Astrocyte of the spinal cord (primary cell): ENCODE data around the gene PRSS57.

Experiments
- DNase-seq: peaks from one replicate; pipeline ENCODE4 v3.0.0; 2011; ENCODE audit warnings: low read depth, low spot score
- H3K4me3 ChIP-seq: 2 replicates; pipeline ENCODE4 v1.5.1; 2011; ENCODE audit warnings: low read depth, mild to moderate bottlenecking, low read length, moderate library complexity
- in situ Hi-C: cut with HindIII; loops from 2 replicates; pipeline ENCODE4 v1.10.0; 2017; ENCODE audit warnings: low sequenced_read_pairs
- TF ChIP-seq, protein P1 (sequence below): IDR thresholded peaks from 2 replicates; pipeline ENCODE4 v1.5.1; 2012; ENCODE audit warnings: low read depth, mild to moderate bottlenecking, low read length, inconsistent platforms

The PRSS57 gene

DNA sequence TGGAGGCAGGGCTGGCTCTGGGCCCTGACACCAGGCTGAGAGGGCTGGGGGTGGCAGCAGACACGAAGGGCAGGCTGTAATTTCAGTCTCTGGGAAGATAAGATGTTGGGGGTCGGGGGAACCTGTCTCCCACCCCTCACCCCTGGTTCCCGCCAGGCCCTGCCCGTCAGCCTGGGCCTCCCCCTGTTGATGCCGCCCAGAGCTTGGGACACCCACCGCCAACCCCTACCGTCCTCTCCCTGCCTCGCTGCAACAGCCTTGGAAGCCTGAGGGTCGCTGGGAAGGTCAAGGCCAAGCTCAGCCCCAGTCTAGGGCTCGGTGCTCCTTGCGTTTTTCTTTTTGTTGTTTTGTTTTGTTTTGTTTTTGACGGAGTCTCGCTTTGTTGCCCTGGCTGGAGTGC lies 28.0 kb upstream of the PRSS57 start:
- no peak for DNase-seq
- in situ Hi-C loops = no loop called here
- no peak overlapping the region for H3K4me3 ChIP-seq
- TF ChIP-seq, protein P1, sequence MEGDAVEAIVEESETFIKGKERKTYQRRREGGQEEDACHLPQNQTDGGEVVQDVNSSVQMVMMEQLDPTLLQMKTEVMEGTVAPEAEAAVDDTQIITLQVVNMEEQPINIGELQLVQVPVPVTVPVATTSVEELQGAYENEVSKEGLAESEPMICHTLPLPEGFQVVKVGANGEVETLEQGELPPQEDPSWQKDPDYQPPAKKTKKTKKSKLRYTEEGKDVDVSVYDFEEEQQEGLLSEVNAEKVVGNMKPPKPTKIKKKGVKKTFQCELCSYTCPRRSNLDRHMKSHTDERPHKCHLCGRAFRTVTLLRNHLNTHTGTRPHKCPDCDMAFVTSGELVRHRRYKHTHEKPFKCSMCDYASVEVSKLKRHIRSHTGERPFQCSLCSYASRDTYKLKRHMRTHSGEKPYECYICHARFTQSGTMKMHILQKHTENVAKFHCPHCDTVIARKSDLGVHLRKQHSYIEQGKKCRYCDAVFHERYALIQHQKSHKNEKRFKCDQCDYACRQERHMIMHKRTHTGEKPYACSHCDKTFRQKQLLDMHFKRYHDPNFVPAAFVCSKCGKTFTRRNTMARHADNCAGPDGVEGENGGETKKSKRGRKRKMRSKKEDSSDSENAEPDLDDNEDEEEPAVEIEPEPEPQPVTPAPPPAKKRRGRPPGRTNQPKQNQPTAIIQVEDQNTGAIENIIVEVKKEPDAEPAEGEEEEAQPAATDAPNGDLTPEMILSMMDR = no peak

DNA sequence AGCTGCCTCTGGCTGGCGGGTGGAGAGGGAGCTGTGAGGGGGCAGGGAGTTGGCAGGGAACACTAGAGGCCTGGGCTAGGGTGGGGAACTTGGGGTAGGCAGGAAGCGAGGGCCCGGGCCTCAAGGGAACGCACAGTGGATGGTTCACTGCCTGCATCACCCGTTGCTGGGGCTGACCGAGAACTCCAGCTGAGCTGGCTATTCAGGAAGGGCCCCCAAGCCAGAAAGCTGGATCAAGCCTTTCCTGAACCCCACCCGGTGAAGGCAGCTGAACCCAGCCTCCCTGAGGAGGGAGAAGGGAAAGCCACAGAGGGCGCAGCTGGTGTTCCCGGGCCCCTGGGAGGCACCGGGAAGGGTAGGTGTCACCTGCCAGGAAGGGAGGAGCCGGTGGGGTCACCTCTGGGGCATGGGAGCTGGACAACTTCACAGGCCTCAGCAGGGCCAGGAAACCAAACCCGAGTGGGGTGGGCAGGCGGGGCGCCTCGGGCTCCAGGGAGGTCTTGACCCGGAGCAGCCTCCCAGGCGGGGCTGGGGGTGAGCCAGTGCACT lies 27.4 kb upstream of the PRSS57 start:
- DNase-seq = no peak
- TF ChIP-seq, protein P1 = no peak
- in situ Hi-C loops = no loop called here
- no peak overlapping the region for H3K4me3 ChIP-seq

DNA sequence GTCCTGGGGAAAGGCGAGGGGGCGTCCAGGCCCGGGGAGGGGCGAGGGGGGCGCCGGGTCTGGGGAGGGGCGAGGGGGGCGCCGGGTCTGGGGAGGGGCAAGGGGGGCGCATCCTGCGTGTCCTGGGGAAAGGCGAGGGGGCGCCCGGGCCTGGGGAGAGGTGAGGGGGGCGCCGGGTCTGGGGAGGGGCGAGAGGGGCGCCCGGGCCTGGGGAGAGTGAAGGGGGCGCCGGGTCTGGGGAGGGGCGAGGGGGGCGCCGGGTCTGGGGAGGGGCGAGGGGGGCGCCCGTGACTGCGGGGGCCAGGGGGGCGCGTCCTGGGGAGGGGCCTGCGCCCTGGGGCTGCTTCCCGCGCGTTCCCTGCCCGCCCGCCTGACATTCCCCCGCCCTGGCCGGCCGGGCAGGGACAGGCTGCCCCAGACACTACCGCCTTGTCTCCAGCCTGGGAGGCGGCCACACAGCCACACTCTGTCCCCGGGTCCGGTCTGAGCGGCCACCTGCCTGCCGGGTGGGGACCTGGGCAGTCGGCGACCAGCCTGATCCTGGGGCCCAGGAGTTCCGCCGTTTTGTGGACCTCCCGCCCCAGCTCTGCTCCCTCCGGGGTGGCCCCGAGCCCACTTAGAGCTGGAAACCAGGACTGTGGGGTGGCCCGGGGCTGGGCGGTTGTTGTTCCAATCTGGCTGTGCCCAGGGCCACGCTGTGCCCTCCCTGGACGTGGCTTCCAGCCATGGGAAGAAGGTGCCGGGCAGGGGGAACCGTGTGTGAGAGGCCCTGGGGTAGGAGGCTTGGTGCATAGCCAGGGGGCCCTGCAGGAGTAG lies 25.3 kb upstream of the PRSS57 start:
- in situ Hi-C loops = no loop called here
- no peak overlapping the region for H3K4me3 ChIP-seq
- TF ChIP-seq, protein P1 = no peak
- no peak for DNase-seq

GRCh38 chr19:719636-720344 lies 24.5 kb upstream of the PRSS57 start:
- in situ Hi-C loops = no loop called here
- TF ChIP-seq, protein P1 = no peak
- no peak for DNase-seq
- H3K4me3 ChIP-seq = no peak overlapping the region

DNA sequence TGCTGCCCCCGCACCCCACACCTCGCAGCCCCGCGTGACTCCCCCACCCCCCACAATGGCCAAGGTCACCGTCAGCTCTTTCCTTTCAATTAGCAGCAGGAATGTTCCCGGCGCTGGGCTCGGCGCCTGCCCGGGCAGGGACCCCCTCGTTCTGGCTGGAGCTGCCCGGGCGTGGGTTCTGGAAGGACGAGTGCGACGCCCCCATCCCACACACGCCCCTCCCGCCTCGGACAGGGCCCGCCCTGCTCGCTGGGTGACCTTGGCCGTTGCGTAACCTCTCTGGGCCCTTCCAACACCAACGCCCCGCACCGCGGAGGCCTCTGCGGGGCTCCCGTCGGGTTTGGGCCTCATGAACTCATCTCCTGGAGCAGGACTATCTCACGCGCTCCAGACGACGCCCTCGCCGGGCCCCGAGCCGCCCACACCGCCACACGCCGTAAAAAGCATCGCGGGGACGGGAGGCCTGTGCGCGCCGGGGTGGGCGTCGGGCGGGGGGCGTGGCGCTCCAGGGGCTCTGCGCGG lies 23.8 kb upstream of the PRSS57 start:
- no peak overlapping the region for H3K4me3 ChIP-seq
- in situ Hi-C loops = no loop called here
- DNase-seq = no peak
- TF ChIP-seq, protein P1 = no peak

DNA sequence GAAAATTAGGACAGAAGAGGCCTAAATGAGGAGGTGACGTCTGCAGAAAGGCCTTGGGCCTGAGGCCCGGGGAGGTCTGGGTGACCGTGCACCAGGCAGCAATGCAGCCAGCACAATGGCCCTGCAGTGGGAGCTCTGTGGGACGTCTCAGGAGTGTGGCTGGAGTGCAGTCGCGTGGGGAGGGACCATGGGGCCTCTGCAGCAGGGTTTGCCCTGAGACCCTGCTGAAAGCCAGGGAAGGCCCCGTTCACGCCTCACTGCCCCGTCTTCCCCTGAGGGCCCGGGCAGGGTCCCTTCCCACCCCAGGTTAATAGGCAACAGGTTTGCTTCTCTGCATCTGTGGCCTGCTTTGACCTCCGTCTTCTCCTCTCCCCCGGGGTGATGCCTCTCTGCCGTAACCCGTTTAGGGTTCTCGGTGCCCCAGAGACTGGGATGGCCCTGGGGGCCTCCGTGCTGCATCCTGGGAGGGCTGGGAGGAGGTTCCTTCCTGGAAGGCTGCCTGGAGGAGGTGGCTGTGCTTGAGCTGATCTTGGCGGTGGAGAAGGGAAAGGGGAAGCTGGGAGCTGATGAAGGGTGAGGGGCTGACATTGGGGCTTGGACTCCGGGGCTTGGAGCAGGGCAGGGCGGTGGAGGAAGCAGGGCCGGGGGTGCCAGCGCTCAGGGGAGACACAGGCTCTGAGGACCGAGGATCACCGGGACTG lies 23.1 kb upstream of the PRSS57 start:
- in situ Hi-C loops = no loop called here
- TF ChIP-seq, protein P1 = no peak
- H3K4me3 ChIP-seq = no peak overlapping the region
- DNase-seq = no peak
